A673 (cell line): ENCODE data around the gene GAS7.

Source experiments
- EZH2 ChIP-seq: fragments of 200-600 bp; sonication (generic); IDR thresholded peaks from 2 replicates; pipeline ENCODE4 v1.6.1; 2017; ENCODE audit warnings: borderline replicate concordance, low read depth, mild to moderate bottlenecking, mixed read lengths, antibody characterized with exemption, low read length; ENCODE audit not compliant: poor library complexity, severe bottlenecking
- TF ChIP-seq, protein P1 (sequence below): fragments of 300-800, 200-600 bp; sonication (generic); conservative IDR thresholded peaks from 2 replicates; pipeline ENCODE4 v1.5.1; 2017; ENCODE audit warnings: low read depth, mild to moderate bottlenecking, antibody characterized with exemption, low read length, moderate library complexity, mixed read lengths

DNA sequence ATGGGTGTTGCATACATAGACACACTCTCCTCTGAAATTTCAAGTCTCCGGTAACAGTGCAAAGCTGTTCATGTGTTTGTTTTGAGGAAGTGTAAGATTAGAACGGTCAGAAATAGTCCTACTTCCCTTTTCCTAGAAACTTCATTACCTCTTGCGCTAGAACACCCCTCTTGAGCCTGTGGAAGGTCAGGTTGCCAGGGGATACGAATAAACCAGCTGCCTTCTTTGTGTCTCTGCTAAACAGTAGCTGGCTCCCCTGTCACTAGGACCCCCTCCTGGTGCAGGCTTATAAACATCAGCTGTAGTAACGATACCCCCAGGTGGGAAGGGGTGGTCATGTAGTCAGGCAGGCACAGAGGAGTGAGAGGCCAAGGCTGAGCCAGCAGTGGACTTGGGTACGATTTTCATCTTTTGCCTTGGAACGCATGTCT lies 179.9 kb downstream of the GAS7 start:
- TF ChIP-seq, protein P1, sequence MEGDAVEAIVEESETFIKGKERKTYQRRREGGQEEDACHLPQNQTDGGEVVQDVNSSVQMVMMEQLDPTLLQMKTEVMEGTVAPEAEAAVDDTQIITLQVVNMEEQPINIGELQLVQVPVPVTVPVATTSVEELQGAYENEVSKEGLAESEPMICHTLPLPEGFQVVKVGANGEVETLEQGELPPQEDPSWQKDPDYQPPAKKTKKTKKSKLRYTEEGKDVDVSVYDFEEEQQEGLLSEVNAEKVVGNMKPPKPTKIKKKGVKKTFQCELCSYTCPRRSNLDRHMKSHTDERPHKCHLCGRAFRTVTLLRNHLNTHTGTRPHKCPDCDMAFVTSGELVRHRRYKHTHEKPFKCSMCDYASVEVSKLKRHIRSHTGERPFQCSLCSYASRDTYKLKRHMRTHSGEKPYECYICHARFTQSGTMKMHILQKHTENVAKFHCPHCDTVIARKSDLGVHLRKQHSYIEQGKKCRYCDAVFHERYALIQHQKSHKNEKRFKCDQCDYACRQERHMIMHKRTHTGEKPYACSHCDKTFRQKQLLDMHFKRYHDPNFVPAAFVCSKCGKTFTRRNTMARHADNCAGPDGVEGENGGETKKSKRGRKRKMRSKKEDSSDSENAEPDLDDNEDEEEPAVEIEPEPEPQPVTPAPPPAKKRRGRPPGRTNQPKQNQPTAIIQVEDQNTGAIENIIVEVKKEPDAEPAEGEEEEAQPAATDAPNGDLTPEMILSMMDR = no peak
- no peak for TF ChIP-seq EZH2
